CD14-positive monocyte (primary cell): ENCODE data around the gene MAP1S. TPM values are rescaled to one million over a fixed set of nuclear protein-coding genes. Genes with fewer than 3 reads are reported as not detected.

Source experiments
- DNase-seq, 3 donors: peaks; one replicate each; pipeline ENCODE4 v3.0.0-alpha.2; 2011 to 2022
- H2AFZ ChIP-seq: 2 replicates; pipeline ENCODE4 v1.6.0; 2012; ENCODE audit warnings: mild to moderate bottlenecking, low read depth, low read length, inconsistent platforms; ENCODE audit not compliant: insufficient read depth, poor library complexity, severe bottlenecking
- H3K27ac ChIP-seq, 2 donors: 1 replicate in 1 of 2; 2 replicates in 1 of 2; pipeline ENCODE4 v1.5.1; 2012 to 2013; ENCODE audit warnings: low read length in 2 of 2, control low read depth in 1 of 2, inconsistent platforms in 1 of 2, low read depth in 1 of 2, mild to moderate bottlenecking in 1 of 2
- H3K27me3 ChIP-seq, 2 donors: one replicate each; pipeline versions ENCODE4 v1.6.0 to v1.6.1; 2011 to 2013; ENCODE audit warnings: low read length in 2 of 2; ENCODE audit not compliant: control insufficient read depth in 2 of 2, insufficient read depth in 2 of 2
- H3K36me3 ChIP-seq, 2 donors: replicated peaks in 1 of 2; 1 replicate in 1 of 2; 2 replicates in 1 of 2; pipeline versions ENCODE4 v1.5.1 to v1.6.1; 2012 to 2013; ENCODE audit warnings: low read length in 2 of 2, control low read depth in 1 of 2, inconsistent platforms in 1 of 2, mild to moderate bottlenecking in 1 of 2; ENCODE audit not compliant: insufficient read depth in 2 of 2, control insufficient read depth in 1 of 2
- H3K4me1 ChIP-seq, 2 donors: 1 replicate in 1 of 2; 2 replicates in 1 of 2; pipeline versions ENCODE4 v1.5.1 to v1.6.1; 2012 to 2013; ENCODE audit warnings: low read length in 2 of 2, control low read depth in 1 of 2, inconsistent platforms in 1 of 2, mild to moderate bottlenecking in 1 of 2, moderate library complexity in 1 of 2; ENCODE audit not compliant: insufficient read depth in 2 of 2, control insufficient read depth in 1 of 2
- H3K4me2 ChIP-seq: replicated peaks from 2 replicates; pipeline ENCODE3; 2012; ENCODE audit warnings: low read length, moderate library complexity, mild to moderate bottlenecking; ENCODE audit not compliant: poor library complexity, severe bottlenecking; ENCODE audit errors: extremely low read depth
- H3K4me3 ChIP-seq, 3 experiments: fragments of 200-600 bp in 1 of 3; sonication (generic) in 1 of 3; replicated peaks in 1 of 3; 1 replicate in 2 of 3; 2 replicates in 1 of 3; pipeline ENCODE4 v1.5.1; 2011 to 2013; ENCODE audit warnings: low read length in 3 of 3, mild to moderate bottlenecking in 3 of 3, control low read depth in 2 of 3, low read depth in 2 of 3, inconsistent platforms in 1 of 3, moderate library complexity in 1 of 3
- H3K79me2 ChIP-seq: 2 replicates; pipeline ENCODE4 v1.6.0; 2012; ENCODE audit warnings: mild to moderate bottlenecking, control low read depth, inconsistent platforms, low read length, moderate library complexity; ENCODE audit not compliant: insufficient read depth
- H3K9ac ChIP-seq: 2 replicates; pipeline ENCODE4 v1.6.0; 2017; ENCODE audit warnings: low read length, mild to moderate bottlenecking; ENCODE audit not compliant: insufficient read depth, poor library complexity, severe bottlenecking
- H3K9me3 ChIP-seq, 2 donors: replicated peaks in 1 of 2; 1 replicate in 1 of 2; 2 replicates in 1 of 2; pipeline versions ENCODE4 v1.5.1 to v1.6.1; 2012 to 2013; ENCODE audit warnings: low read length in 2 of 2, control low read depth in 1 of 2; ENCODE audit not compliant: control insufficient read depth in 1 of 2, insufficient read depth in 1 of 2
- H4K20me1 ChIP-seq: 2 replicates; pipeline ENCODE4 v1.6.0; 2012; ENCODE audit warnings: mild to moderate bottlenecking, low read length, control low read depth, moderate library complexity; ENCODE audit not compliant: insufficient read depth
- H3K27ac Mint-ChIP-seq, 7 donors: one replicate each; pipeline ENCODE4 v1.8.0; 2020; ENCODE audit warnings: mild to moderate bottlenecking in 7 of 7, mixed read lengths in 7 of 7, moderate library complexity in 6 of 7, inconsistent platforms in 2 of 7
- H3K27me3 Mint-ChIP-seq, 3 donors: one replicate each; pipeline ENCODE4 v1.8.0; 2021 to 2022; ENCODE audit warnings: low read depth in 3 of 3, mild to moderate bottlenecking in 3 of 3, mixed read lengths in 3 of 3, moderate library complexity in 3 of 3, inconsistent platforms in 1 of 3
- H3K36me3 Mint-ChIP-seq, 2 donors: one replicate each; pipeline ENCODE4 v1.8.0; 2020; ENCODE audit warnings: mixed read lengths in 2 of 2, inconsistent platforms in 1 of 2, mild to moderate bottlenecking in 1 of 2
- H3K4me1 Mint-ChIP-seq: one replicate; pipeline ENCODE4 v1.8.0; 2020; ENCODE audit warnings: mild to moderate bottlenecking, mixed read lengths
- H3K4me3 Mint-ChIP-seq, 2 donors: one replicate each; pipeline ENCODE4 v1.8.0; 2020; ENCODE audit warnings: mild to moderate bottlenecking in 2 of 2, mixed read lengths in 2 of 2, moderate library complexity in 1 of 2
- H3K9me3 Mint-ChIP-seq, 7 donors: one replicate each; pipeline ENCODE4 v1.8.0; 2020 to 2022; ENCODE audit warnings: mixed read lengths in 7 of 7, mild to moderate bottlenecking in 6 of 7, moderate library complexity in 6 of 7, inconsistent platforms in 2 of 7
- WGBS: methylation state at CpG from one replicate; pipeline ENCODE4 v1.1.5; 2013; ENCODE audit warnings: missing lambda C conversion rate; ENCODE audit not compliant: insufficient coverage; 5-methylcytosine and 5-hydroxymethylcytosine counted together
- intact Hi-C, 2 donors: fragments of 100-400 bp; cut with micrococcal nuclease; formaldehyde crosslinking; loops; one replicate each; pipeline versions ENCODE4 v1.15.0 to v1.15.1; 2023
- polyA plus RNA-seq, 3 donors: library from polyadenylated mRNA; depleted of rRNA in 1 of 3; unstranded in 2 of 3; stranded (reverse) in 1 of 3; fragments of 300-500 nt in 2 of 3; fragments of >200 nt in 1 of 3; fragmentation: Illumina TruSeq in 2 of 3; gene quantifications; 1 replicate in 2 of 3; 2 replicates in 1 of 3; pipeline ENCODE4 v1.2.3, GENCODE V29; 2012 to 2021
- TF ChIP-seq, protein P1 (sequence below): fragments of 200-600 bp; IDR thresholded peaks from one replicate; pipeline ENCODE4 v1.8.0; 2022; ENCODE audit warnings: antibody characterized with exemption, mild to moderate bottlenecking

The MAP1S gene
- polyA plus RNA-seq, 3 donors: 24.5 to 28.3 (median 27.5) TPM

GRCh38 chr19:17757125-17757524 lies 37.8 kb downstream of the MAP1S start:
- Histone ChIP-seq H2AFZ (no peak overlapping the region), H3K4me3 (no peak overlapping the region), H3K9me3 (no peaks in the 10 kb centered on the region), H3K27me3 (no peaks in the 10 kb centered on the region), H4K20me1 (peaks cover 8% of the 10 kb centered on the region), H3K36me3 (peaks cover 22 to 62% of the 10 kb centered on the region in 2 donors), H3K9ac (no peak overlapping the region), H3K79me2 (peaks cover 36% of the 10 kb centered on the region), H3K27ac (no peak overlapping the region), H3K4me1 (peaks cover 33 to 40% of the 10 kb centered on the region in 2 donors), H3K4me2 (no peak overlapping the region)
- 60% methylated on average over 4 of the region's 9 CpGs for WGBS
- Mint-ChIP-seq H3K4me1 (peaks cover 30% of the 10 kb centered on the region), H3K4me3 (no peak overlapping the region), H3K27me3 (peaks cover 0 to 2% (median 1%) of the 10 kb centered on the region in 3 donors), H3K36me3 (peaks cover 51 to 79% of the 10 kb centered on the region in 2 donors), H3K27ac (peak overlapping the region in 2 of 7 donors; percentile 12 to 59), H3K9me3 (no peaks in the 10 kb centered on the region)
- TF ChIP-seq, protein P1, sequence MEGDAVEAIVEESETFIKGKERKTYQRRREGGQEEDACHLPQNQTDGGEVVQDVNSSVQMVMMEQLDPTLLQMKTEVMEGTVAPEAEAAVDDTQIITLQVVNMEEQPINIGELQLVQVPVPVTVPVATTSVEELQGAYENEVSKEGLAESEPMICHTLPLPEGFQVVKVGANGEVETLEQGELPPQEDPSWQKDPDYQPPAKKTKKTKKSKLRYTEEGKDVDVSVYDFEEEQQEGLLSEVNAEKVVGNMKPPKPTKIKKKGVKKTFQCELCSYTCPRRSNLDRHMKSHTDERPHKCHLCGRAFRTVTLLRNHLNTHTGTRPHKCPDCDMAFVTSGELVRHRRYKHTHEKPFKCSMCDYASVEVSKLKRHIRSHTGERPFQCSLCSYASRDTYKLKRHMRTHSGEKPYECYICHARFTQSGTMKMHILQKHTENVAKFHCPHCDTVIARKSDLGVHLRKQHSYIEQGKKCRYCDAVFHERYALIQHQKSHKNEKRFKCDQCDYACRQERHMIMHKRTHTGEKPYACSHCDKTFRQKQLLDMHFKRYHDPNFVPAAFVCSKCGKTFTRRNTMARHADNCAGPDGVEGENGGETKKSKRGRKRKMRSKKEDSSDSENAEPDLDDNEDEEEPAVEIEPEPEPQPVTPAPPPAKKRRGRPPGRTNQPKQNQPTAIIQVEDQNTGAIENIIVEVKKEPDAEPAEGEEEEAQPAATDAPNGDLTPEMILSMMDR: no peak
- DNase-seq: no peak
- intact Hi-C loops: no loop called here

GRCh38 chr19:17758515-17758914 lies 39.2 kb downstream of the MAP1S start:
- Mint-ChIP-seq H3K4me3 (no peak overlapping the region), H3K4me1 (peaks cover 31% of the 10 kb centered on the region), H3K36me3 (peaks cover 59 to 92% of the 10 kb centered on the region in 2 donors), H3K9me3 (no peaks in the 10 kb centered on the region), H3K27ac (peak overlapping the region in 1 of 7 donors; percentile 43), H3K27me3 (peaks cover 0 to 2% (median 1%) of the 10 kb centered on the region in 3 donors)
- H3K9me3 ChIP-seq: no peaks in the 10 kb centered on the region
- no peaks in the 10 kb centered on the region for H3K27me3 ChIP-seq
- no peak overlapping the region for H3K4me3 ChIP-seq
- H3K27ac ChIP-seq: no peak overlapping the region
- DNase-seq: no peak
- H3K4me1 ChIP-seq: peaks cover 22 to 29% of the 10 kb centered on the region in 2 donors
- no peak overlapping the region for H3K4me2 ChIP-seq
- 82% methylated on average over 2 of the region's 5 CpGs for WGBS
- H3K9ac ChIP-seq: no peak overlapping the region
- peaks cover 8% of the 10 kb centered on the region for H4K20me1 ChIP-seq
- TF ChIP-seq, protein P1: no peak
- intact Hi-C loops: no loop called here
- H3K79me2 ChIP-seq: peaks cover 27% of the 10 kb centered on the region
- H2AFZ ChIP-seq: no peak overlapping the region
- H3K36me3 ChIP-seq: peaks cover 22 to 69% of the 10 kb centered on the region in 2 donors
